NCI-H128 (cell line): Measurements from ENCODE around the gene CAPNS1.

Experiments
- DNase-seq: peaks from one replicate; lab custom pipeline; 2025; ENCODE audit not compliant: unreplicated experiment; lab: John Stamatoyannopoulos, UW

CAPNS1 gene

DNA sequence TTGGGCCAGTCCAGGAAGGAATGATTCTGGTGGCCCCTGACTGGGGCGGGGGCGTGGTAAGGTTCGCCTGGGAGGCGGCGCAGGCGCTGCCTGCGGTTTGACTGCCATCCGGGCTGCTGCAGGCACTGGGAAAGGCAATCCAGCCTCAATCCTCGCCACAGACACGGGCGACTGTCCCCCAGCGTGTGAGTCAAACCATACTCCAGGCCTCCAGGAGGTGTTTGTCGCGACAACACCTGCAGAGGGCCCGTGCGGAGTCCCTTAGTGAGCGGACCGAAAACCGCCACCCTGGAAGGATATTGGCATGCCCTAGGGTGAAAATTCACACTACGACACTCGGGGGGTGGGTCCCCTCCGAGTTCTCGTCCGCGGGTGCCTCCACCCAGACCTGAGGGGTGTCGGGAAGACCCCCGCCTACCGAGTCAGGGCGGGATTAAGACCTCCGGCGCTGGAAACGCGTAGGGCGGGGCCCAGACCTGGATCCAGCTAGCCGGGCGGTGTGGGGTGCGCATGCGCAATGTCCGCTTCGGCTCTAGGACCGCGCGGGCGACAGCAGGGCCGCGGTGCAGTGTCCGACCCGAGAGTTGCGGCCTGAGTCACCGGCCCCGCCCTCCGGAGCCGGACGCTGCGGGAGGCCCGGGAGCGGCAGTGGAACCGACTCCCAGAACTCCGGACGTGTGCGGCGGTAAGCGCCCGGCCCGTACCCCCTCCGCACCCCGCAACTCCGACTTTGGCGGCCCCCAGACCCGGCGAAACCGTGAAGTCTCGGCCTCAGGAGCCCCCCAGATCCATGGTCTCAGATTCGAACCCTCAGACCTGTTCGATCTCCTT lies at the start of gene CAPNS1:
CAPNS1 (plus strand) TSS at position 594 of the 831 bp plus-strand sequence. CDS start 946 bp downstream, outside the sequence.
- DNase-seq = peak; percentile 87

DNA sequence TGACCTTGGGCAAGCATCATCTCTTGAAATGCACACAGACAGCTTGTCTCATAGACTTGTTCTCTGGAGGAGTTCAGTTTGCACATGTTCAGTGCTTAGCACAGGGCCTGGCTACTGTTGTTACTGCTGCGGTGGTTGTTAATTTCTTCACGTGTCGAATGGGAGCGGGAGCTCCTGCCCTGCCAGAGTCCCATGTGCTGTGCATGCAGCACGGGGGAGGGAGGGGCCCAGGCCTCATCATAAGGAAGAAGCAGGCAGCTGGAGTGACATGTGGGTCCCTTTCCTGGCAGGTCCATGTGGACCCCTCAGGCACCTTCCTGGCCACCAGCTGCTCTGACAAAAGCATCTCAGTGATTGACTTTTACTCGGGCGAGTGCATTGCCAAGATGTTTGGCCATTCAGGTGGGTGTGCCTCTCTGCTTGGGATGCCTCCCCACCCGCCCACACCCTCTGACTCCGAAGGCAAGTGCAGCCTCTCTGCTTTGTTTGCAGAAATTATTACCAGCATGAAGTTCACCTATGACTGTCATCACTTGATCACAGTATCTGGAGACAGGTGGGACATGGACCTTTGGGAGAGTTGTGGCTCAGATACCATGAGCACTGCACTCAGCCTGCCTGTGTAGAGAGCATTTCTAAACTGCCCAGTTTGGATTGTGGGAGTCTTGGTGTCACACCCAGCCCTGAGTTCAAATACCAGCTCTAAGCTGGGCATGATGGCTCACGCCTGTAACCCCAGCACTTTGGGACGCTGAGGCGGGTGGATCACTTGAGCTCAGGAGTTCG lies 48.8 kb upstream of the CAPNS1 start:
- no peak for DNase-seq

DNA sequence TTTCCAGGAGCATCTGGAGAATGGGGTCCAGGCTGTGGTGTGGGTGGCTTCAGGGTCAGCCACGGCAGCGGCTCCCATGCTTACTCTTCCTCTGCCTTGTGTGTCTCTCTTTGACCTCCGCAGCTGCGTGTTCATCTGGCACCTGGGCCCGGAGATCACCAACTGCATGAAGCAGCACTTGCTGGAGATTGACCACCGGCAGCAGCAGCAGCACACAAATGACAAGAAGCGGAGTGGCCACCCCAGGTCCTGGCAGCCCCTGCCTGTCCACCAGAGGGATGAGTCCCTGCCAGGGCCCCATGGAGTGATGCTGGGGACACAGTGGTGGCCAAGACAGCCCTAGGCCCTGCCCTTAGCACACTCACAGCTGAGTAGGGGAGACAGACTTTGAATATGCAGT lies 47.3 kb upstream of the CAPNS1 start:
- DNase-seq = no peak

DNA sequence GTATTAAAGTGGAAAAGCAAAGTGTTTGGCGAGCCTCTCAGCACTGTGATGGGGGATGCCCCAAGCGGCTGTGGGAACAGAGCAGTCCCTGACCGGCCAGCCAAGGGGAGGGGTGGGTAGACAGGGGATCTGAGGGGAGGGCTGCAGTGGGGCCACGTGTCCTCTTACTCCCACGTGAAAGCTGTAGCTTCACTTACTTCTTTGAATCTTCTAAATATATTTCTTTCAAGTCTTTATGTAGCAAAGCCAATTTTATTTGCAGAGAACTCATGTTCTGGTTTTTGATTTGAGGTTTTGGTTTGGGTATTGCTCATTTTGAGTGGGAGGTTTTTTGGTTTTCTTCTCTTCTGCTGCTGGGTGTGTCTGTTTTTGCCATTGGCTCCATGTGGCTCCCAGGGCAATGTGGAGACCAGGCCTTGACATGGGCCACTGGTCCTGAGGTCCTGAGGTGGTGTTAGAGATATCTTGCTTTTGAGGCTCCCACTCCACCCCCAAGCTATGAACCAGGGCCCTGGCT lies 46.7 kb upstream of the CAPNS1 start:
- DNase-seq = no peak

DNA sequence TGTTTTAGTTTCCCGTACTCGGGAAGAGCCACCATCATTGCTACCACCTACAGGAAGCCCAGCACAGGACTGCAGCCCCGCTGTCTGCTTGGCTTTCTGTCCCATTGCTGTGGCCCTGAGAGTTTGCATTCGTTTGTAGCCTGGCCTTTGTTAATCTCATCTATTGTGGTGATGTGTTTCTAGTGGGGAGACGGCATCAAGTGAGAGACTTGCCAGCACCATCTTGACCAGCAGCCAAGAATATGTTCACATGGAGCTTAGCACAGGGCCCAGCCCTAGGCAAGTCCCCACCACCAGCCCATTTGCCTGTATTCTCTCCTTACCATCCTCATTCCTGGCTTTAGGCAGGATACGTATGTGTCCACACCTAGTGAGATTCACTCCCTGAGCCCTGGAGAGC lies 46.2 kb upstream of the CAPNS1 start:
- no peak for DNase-seq

DNA sequence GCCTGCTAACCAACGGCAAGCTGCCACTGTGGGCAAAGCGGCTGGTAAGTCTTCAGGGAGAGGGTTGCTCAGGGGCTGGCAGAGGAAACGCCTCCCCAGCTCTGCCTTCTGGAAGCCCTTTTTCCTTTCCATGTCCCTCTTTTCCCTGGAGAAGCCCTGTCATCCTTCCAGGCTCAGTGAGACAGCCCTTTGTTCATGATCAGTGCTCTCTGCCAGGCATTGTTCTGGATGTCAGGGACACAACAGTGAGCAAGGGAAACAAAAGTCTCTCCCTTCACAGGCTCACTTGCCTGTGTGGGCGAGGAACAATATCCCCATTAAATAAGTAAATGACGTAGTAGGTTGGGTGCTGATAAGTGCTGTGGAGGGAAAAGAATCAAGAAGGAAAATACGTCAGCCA lies 42.8 kb upstream of the CAPNS1 start:
- no peak for DNase-seq

DNA sequence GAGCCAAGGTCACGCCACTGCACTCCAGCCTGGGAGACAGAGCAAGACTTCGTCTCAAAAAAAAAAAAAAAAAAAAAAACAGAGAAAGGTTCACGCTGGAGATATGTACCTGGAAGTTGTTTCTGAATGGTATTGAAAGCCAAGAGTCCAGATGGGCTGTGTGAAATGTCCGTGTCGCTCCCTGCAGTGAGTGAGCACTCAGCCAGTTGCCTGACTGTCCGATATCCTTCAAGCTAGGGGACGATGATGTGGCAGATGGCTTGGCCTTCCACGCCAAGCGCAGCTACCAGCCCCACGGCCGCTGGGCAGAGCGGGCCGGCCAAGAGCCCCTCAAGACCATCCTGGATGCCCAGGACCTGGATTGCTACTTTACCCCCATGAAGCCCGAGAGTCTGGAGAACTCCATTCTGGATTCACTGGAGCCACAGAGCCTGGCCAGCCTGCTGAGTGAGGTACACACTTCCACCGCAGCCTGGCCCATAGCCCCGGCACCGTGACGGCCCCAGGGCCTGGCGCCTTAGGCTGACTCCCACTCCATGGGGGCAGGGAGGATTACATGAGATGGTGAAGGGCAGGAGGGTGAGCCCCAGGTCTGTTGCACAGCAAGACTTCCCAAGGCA lies 40.6 kb upstream of the CAPNS1 start:
- DNase-seq = no peak

DNA sequence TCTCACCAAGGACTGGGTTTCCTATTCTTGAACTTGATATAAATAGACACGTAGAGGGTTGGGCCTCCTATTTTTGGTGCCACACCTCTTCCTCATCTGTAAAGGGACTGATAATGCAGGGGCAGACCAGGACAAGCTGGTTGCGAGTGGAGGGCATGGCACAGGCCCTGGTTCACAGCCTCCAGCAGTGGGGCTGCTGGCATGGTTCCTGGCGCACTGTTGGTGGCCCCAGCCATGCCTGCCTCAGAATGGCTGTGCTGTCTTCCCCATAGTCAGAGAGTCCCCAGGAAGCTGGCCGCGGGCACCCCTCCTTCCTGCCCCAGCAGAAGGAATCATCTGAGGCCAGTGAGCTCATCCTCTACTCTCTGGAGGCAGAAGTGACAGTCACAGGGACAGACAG lies 39.4 kb upstream of the CAPNS1 start:
- no peak for DNase-seq

DNA sequence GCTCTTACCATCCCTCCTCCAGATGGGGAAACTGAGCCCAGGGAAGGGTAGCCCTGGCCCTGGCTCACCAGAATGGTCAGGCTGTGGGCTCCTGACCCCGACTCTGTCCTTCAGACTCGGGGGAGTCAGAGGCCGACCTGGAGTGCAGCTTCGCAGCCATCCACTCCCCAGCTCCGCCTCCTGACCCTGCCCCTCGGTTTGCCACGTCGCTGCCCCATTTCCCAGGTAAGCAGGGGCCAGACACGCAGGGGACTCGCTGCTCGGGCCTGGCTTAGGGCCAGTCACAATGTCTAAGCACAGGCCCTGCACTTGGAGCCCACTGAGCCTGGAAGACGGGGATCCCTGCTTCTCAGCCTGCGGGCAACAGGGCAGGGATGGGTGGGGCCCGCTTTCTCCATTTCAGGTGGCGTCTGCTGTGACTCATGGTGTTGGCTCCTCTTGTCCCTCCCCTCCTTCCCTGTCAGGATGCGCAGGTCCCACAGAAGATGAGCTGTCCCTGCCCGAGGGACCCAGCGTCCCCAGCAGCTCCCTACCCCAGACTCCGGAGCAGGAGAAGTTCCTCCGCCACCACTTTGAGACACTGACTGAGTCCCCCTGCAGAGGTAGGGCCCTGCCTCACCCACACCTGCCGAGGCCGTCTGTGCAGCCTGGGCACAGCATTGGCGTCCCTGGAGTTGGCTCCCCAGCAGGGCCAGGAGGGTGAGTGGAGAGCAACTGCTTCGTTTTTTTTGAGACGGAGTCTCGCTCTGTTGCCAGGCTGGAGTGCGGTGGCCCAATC lies 38.1 kb upstream of the CAPNS1 start:
- no peak for DNase-seq

DNA sequence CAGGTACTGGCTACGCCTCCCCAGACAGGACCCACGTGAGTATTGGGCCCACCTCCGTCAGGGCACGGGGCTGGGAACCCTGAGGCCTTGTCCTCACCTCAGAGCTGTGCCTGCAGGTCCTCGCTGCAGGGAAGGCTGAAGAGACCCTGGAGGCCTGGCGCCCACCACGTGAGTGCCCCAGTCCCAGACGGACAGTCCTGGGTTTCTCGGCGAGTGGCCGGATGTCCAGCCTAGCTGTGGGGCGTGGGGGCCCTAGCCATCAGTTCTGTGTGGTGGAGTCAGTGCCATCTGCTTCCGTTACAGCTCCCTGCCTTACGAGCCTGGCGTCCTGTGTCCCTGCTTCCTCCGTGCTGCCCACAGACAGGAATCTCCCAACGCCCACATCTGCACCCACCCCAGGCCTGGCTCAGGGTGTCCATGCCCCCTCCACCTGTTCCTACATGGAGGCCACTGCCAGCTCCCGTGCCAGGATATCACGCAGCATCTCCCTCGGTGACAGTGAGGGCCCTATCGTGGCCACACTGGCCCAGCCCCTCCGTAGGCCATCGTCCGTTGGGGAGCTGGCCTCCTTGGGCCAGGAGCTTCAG lies 36.7 kb upstream of the CAPNS1 start:
- DNase-seq = no peak

DNA sequence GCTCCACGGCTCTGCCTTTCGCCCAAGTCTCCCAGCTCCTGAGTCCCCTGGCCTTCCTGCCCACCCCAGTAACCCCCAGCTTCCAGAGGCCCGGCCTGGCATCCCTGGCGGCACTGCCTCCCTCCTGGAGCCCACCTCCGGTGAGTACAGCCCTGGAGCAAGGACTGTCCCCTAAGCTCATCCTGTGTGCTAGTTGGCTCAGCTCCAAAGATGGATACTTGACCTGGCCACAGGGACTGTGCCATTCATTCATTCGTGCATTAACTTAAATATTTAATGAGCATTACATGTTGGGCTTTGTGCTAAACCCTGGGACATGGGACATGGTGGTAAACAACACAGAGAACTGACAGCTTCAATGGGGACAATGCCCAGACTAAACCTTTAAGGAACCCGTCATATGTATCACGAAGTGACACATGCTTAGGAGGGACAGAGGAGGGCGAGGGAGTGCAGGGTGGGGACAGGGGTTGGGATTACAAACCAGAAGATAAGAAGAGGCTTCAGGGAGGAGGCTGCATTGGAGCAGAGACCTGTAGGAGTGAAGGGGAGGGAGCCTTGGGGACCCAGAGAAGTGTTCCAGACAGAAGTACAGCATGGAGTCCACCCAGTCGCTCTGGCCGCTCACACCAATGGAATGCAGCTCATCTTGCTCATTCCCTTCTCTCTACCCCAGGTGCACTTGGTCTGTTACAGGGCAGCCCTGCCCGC lies 35.9 kb upstream of the CAPNS1 start:
- DNase-seq = no peak

DNA sequence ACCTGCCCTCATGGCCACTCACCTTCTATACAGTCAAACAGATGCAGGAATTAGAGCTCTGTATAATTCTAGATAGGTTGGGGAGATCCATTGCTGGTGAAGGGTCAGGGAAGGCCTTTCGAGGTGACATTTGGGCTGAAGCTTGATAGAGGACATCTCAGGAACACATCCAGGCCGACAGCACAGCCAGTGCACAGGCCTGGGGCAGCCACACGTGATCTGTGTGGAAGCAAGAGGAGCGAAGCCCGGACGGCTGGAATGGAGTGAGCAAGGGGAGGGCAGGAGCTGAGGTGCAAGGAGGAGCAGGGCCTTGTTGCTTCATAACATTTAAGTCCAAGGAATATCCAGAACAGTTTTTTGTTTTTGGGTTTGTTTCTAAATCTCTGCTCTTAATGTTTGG lies 33.4 kb upstream of the CAPNS1 start:
- no peak for DNase-seq

DNA sequence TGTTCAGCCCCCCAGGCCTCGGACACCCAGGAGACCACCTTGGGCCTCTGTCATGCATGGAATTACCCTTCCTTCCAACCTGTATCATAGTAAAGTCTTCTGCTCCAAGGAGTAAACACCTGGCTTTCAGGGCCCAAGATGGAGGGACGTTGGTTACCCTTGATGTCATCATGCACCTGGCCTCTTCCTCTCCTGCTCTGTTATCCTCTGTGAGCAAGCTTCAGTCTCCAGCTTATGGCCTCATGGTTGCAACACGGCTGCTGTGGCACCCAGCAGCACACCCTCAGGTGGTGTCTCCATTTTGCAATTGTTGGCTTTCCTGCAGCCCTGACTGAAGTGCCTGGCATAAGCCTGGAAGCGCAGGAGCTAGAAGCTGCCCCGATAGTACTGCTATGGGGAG lies 32.9 kb upstream of the CAPNS1 start:
- DNase-seq = no peak

DNA sequence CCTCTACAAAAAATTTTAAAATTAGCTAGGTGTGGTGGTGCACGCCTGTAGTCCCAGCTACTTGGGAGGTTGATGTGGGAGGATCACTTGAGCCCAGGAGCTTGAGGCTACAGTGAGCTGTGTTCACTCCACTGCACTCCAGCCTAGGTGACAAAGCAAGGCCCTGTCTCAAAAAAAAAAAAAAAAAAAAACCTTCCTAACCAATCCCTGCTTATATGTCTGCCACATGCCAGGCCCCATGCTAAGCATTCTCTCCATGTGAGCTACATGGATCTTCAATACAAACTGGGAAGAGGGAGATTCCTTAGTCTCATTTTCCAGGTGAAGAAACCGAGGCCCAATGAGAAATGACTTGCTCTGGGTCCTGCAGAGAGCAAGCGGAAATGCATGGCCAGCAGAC lies 31.2 kb upstream of the CAPNS1 start:
- DNase-seq = no peak

DNA sequence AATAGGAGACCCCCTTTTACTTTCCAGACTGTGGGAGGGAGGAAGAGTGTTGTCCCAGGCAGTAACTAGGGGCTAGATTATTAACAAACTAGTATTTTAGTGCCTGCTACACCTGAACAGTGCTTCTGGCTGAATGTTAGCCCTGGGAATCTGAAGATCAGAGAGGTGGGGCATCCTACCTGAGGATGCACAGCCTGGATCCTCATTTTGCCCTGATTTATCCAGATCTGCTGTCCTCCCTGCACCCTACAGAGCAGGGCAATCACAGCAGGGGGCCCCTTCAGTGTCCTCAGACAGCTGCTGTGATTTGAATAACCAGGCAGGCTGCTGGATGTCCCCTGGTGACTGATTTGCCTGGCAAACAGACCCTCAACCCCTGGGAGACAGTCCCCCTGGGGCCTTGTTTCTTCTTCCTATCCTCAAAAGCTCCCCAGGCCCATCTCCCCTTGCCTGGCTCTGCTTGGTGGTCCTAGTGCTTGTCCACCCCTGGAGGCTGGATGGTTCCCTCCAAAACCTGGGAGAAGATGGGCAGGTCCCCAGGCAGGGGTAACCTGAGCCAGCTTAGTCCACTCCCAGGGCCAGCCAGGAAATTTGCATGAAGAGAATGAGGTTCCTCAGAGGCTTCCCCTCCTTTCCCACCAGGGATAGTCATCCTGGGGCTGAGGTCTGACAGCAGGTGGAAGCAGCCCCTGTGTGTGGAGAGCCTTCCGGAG lies 29.2 kb upstream of the CAPNS1 start, which contains the start of gene OVOL3:
OVOL3 (plus strand) TSS at position 657 of the 713 bp plus-strand sequence. CDS start 60 bp downstream, outside the sequence.
- DNase-seq = no peak

DNA sequence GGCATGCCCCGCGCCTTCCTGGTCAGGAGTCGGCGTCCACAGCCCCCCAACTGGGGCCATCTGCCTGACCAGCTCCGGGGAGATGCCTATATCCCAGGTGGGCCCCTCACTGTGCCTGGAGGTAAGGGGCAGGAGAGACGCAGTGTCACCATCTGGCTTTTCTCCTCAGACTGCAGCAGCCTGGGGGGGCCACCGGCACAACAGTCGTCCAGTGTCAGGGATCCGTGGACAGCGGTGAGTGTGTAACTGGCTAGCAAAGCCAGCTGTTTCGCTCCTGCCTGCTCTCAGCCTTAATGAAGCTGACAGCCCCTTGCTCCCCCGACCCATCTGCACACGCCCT lies 28.7 kb upstream of the CAPNS1 start:
- no peak for DNase-seq

DNA sequence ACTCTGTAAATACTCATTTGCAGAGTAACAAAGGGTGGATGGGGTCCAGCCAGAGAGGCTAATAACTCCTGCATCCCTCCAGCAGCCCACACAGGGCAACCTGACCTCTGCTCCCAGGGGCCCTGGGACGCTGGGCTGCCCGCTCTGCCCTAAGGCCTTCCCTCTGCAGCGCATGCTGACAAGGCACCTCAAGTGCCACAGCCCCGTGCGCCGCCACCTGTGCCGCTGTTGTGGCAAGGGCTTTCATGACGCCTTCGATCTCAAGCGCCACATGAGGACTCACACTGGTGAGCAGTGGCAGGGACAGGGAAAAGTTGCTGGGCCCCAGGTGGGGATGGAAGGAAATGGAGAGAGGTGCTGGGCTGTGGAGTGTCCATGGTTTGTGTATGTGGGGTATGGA lies 27.2 kb upstream of the CAPNS1 start:
- no peak for DNase-seq

DNA sequence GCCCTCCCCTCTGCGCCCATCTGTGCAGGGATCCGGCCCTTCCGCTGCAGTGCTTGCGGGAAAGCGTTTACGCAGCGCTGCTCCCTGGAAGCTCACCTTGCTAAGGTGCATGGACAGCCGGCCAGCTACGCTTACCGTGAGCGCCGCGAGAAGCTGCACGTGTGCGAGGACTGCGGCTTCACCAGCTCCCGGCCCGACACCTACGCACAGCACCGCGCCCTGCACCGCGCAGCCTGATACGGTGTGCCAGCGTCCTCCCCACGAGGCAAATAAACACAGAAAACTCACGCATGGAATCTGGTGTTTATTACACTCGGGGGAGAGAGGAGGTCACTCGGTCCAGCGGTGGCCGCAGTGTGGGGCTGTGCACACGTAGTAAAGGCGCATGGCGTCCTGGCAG lies 26.4 kb upstream of the CAPNS1 start:
- no peak for DNase-seq
